Liver (tissue), 9 donors: Measurements from ENCODE around the gene TAF8. TPM values are rescaled to one million over a fixed set of nuclear protein-coding genes. Genes with fewer than 3 reads are reported as not detected.
A peak's percentile ranks its signal among the peaks of the same experiment; 100 is the strongest.

ENCODE experiments used
- DNase-seq: peaks from one replicate; pipeline ENCODE4 v3.0.0-alpha.2; 2017; ENCODE audit warnings: low spot score
- H3K27ac ChIP-seq, 2 donors: one replicate each; pipeline ENCODE4 v1.7.0; 2013; ENCODE audit warnings: inconsistent platforms in 2 of 2, low read length in 2 of 2, control low read depth in 1 of 2, low read depth in 1 of 2, mild to moderate bottlenecking in 1 of 2
- H3K27me3 ChIP-seq, 4 donors: one replicate each; pipeline versions ENCODE4 v1.6.1 to v1.7.0; 2013; ENCODE audit warnings: low read length in 3 of 4, inconsistent platforms in 1 of 4, mild to moderate bottlenecking in 1 of 4, moderate library complexity in 1 of 4; ENCODE audit not compliant: control insufficient read depth in 4 of 4, insufficient read depth in 4 of 4
- H3K36me3 ChIP-seq, 4 donors: one replicate each; pipeline versions ENCODE4 v1.6.1 to v1.7.0; 2013; ENCODE audit warnings: low read length in 3 of 4, mild to moderate bottlenecking in 3 of 4, low read depth in 1 of 4, moderate library complexity in 1 of 4; ENCODE audit not compliant: control insufficient read depth in 4 of 4, insufficient read depth in 3 of 4
- H3K4me1 ChIP-seq, 4 donors: one replicate each; pipeline versions ENCODE4 v1.6.1 to v1.7.0; 2013; ENCODE audit warnings: low read length in 3 of 4, mild to moderate bottlenecking in 3 of 4, moderate library complexity in 1 of 4; ENCODE audit not compliant: control insufficient read depth in 4 of 4, insufficient read depth in 4 of 4
- H3K4me3 ChIP-seq, 3 donors: one replicate each; pipeline versions ENCODE4 v1.6.1 to v1.7.0; 2013; ENCODE audit warnings: low read length in 3 of 3, control low read depth in 1 of 3, low read depth in 1 of 3, mild to moderate bottlenecking in 1 of 3
- H3K9ac ChIP-seq, 2 donors: one replicate each; pipeline ENCODE4 v1.7.0; 2013; ENCODE audit warnings: low read length in 2 of 2, mild to moderate bottlenecking in 2 of 2, moderate library complexity in 2 of 2, control low read depth in 1 of 2, low read depth in 1 of 2
- H3K9me3 ChIP-seq, 4 donors: one replicate each; pipeline versions ENCODE4 v1.6.1 to v1.7.0; 2013; ENCODE audit warnings: low read length in 3 of 4; ENCODE audit not compliant: control insufficient read depth in 4 of 4
- ATF3 ChIP-seq: IDR thresholded peaks from 2 replicates; pipeline ENCODE4 v1.6.1; 2016; ENCODE audit warnings: antibody characterized with exemption
- EGR1 ChIP-seq, 2 donors: IDR thresholded peaks; 2 replicates each; pipeline ENCODE4 v1.6.1; 2016 to 2018; ENCODE audit warnings: antibody characterized with exemption in 2 of 2, low read depth in 2 of 2
- FOXA1 ChIP-seq: IDR thresholded peaks from 2 replicates; pipeline ENCODE4 v1.6.1; 2016; ENCODE audit warnings: antibody characterized with exemption
- FOXA2 ChIP-seq: IDR thresholded peaks from 2 replicates; pipeline ENCODE4 v1.6.1; 2016; ENCODE audit warnings: antibody characterized with exemption
- GABPA ChIP-seq, 2 donors: IDR thresholded peaks in 1 of 2; conservative IDR thresholded peaks in 1 of 2; 2 replicates each; pipeline ENCODE4 v1.6.1; 2016; ENCODE audit warnings: antibody characterized with exemption in 2 of 2, mild to moderate bottlenecking in 1 of 2, moderate library complexity in 1 of 2
- HNF4A ChIP-seq, 2 donors: conservative IDR thresholded peaks; 2 replicates each; pipeline ENCODE4 v1.6.1; 2016; ENCODE audit warnings: antibody characterized with exemption in 2 of 2, mild to moderate bottlenecking in 2 of 2
- HNF4G ChIP-seq: IDR thresholded peaks from 2 replicates; pipeline ENCODE4 v1.6.1; 2016; ENCODE audit warnings: antibody characterized with exemption
- JUND ChIP-seq, 2 donors: IDR thresholded peaks; 2 replicates each; pipeline ENCODE4 v1.6.1; 2016; ENCODE audit warnings: antibody characterized with exemption in 2 of 2
- MAX ChIP-seq: IDR thresholded peaks from 2 replicates; pipeline ENCODE4 v1.6.1; 2016; ENCODE audit warnings: antibody characterized with exemption
- NR2F2 ChIP-seq: IDR thresholded peaks from 2 replicates; pipeline ENCODE4 v1.6.1; 2016; ENCODE audit warnings: antibody characterized with exemption
- RAD21 ChIP-seq, 2 donors: IDR thresholded peaks; 2 replicates each; pipeline ENCODE4 v1.6.1; 2016; ENCODE audit warnings: antibody characterized with exemption in 2 of 2, mild to moderate bottlenecking in 2 of 2
- REST ChIP-seq: IDR thresholded peaks from 2 replicates; pipeline ENCODE4 v1.6.1; 2016; ENCODE audit warnings: antibody characterized with exemption, mild to moderate bottlenecking
- RXRA ChIP-seq, 2 donors: IDR thresholded peaks; 2 replicates each; pipeline ENCODE4 v1.6.1; 2017 to 2018; ENCODE audit warnings: antibody characterized with exemption in 2 of 2, mild to moderate bottlenecking in 1 of 2
- SP1 ChIP-seq: IDR thresholded peaks from 2 replicates; pipeline ENCODE4 v1.6.1; 2018; ENCODE audit warnings: antibody characterized with exemption, mild to moderate bottlenecking
- TAF1 ChIP-seq: conservative IDR thresholded peaks from 2 replicates; pipeline ENCODE4 v1.6.1; 2016; ENCODE audit warnings: antibody characterized with exemption, mild to moderate bottlenecking
- YY1 ChIP-seq: IDR thresholded peaks from 2 replicates; pipeline ENCODE4 v1.6.1; 2016; ENCODE audit warnings: antibody characterized with exemption, mild to moderate bottlenecking
- ZBTB33 ChIP-seq: IDR thresholded peaks from 2 replicates; pipeline ENCODE4 v1.6.1; 2016; ENCODE audit warnings: antibody characterized with exemption
- WGBS: extraction: QIAGEN DNeasy Blood & Tissue Kit; methylation state at CpG from one replicate; pipeline ENCODE4 v1.1.7; 2013; 5-methylcytosine and 5-hydroxymethylcytosine counted together
- polyA plus RNA-seq, 2 donors: library from polyadenylated mRNA; stranded (reverse) in 1 of 2; unstranded in 1 of 2; fragments of 200-250 nt in 1 of 2; fragments of >200 nt in 1 of 2; fragmentation: Nextera tagmentation in 1 of 2; extraction: Ambion mirVana in 1 of 2; gene quantifications; one replicate each; pipeline versions ENCODE4 v1.2.1 to v1.2.3, GENCODE V29; 2013 to 2015
- total RNA-seq, 2 donors: library from RNA; depleted of rRNA; stranded (reverse); fragments of >200 nt; gene quantifications; one replicate each; pipeline ENCODE4 v1.2.3, GENCODE V29; 2014
- donor health status: healthy.
- donor health status: healthy.
- donor health status: healthy.
- donor health status: healthy.
- donor health status: healthy.

The TAF8 gene
- total and polyA plus RNA-seq, 4 donors = 3.9 to 11.3 (median 7.4) TPM

- Histone ChIP-seq H3K4me1 (peaks cover 5 to 21% (median 16%) of the 10 kb centered on the region in 4 donors), H3K9me3 (no peaks in the 10 kb centered on the region), H3K36me3 (no peaks in the 10 kb centered on the region), H3K9ac (no peak overlapping the region), H3K27ac (peak overlapping the region; percentile 62 to 70), H3K27me3 (no peaks in the 10 kb centered on the region), H3K4me3 (no peak overlapping the region)
- TF ChIP-seq EGR1 (IDR thresholded peaks at IDR 0.05; ENCODE audit: low read depth in 2 of 2) (no peak), YY1 (no peak), REST (no peak), RAD21 (IDR thresholded peaks at IDR 0.05) (no peak), NR2F2 (no peak), RXRA (IDR thresholded peaks at IDR 0.05) (no peak), GABPA (IDR thresholded peaks at IDR 0.05 in 1 of 2, conservative IDR thresholded peaks at IDR 0.05 in 1 of 2) (no peak), ZBTB33 (no peak), JUND (IDR thresholded peaks at IDR 0.05) (no peak), ATF3 (no peak), FOXA2 (no peak)
- 27% methylated on average over 3 of the region's 3 CpGs for WGBS
- no peak for DNase-seq
Observed at GRCh38 chr6:42117843-42118161, 67.5 kb downstream of the TAF8 start.

- 24% methylated on average over 10 of the region's 10 CpGs for WGBS
- no peak for DNase-seq
- Histone ChIP-seq H3K36me3 (no peaks in the 10 kb centered on the region), H3K4me1 (peaks cover 5 to 21% (median 16%) of the 10 kb centered on the region in 4 donors), H3K9me3 (no peaks in the 10 kb centered on the region), H3K4me3 (no peak overlapping the region), H3K9ac (no peak overlapping the region), H3K27me3 (no peaks in the 10 kb centered on the region), H3K27ac (peak overlapping the region; percentile 62 to 70)
- peak; percentile 96 for TF ChIP-seq HNF4A (conservative IDR thresholded peaks at IDR 0.05)
- TF ChIP-seq GABPA (IDR thresholded peaks at IDR 0.05 in 1 of 2, conservative IDR thresholded peaks at IDR 0.05 in 1 of 2) = no peak
- TF ChIP-seq ATF3 = no peak
- TF ChIP-seq YY1 = peak; percentile 25
- peak; percentile 48 to 61 for TF ChIP-seq RXRA (IDR thresholded peaks at IDR 0.05)
- peak in 1 of 2 donors; percentile 45 for TF ChIP-seq RAD21 (IDR thresholded peaks at IDR 0.05)
- peak; percentile 60 for TF ChIP-seq MAX
- no peak for TF ChIP-seq FOXA2
- peak in 1 of 2 donors; percentile 56 for TF ChIP-seq JUND (IDR thresholded peaks at IDR 0.05)
- TF ChIP-seq HNF4G = peak; percentile 94
- peak; percentile 14 for TF ChIP-seq TAF1
- peak; percentile 97 for TF ChIP-seq SP1
- TF ChIP-seq FOXA1 = no peak
Observed at GRCh38 chr6:42118162-42119001, 68.1 kb downstream of the TAF8 start.
